GM12878 (cell line): ENCODE measurements around the gene CYBB. TPM values are rescaled to one million over a fixed set of nuclear protein-coding genes. Genes with fewer than 3 reads are reported as not detected.

Experiments used
- ATAC-seq: fragments of 200-7000 bp; cut with Tn5 transposase; 3 replicates; pipeline ENCODE4 v1.9.1; 2020; ENCODE audit warnings: mild to moderate bottlenecking, moderate library complexity
- BruUV-seq: library from RNA; stranded (reverse); fragments of 400-500 nt; replicated peaks from 2 replicates; lab custom pipeline; 2021; lab: Mats Ljungman, UMichigan
- CTCF ChIA-PET: fragments of 300-600 bp; sonication (Branson Sonifier 250); formaldehyde crosslinking; extraction: SDS; loops from one replicate; lab custom pipeline; 2021; ENCODE audit warnings: inconsistent platforms; lab: Yijun Ruan, JAX
- POLR2A ChIA-PET: fragments of 350-600 bp; formaldehyde crosslinking; extraction: SDS; loops from one replicate; lab custom pipeline; 2021; ENCODE audit warnings: inconsistent platforms; lab: Charles Lee
- RAD21 ChIA-PET: fragments of 300-600 bp; sonication (Branson Sonifier 250); formaldehyde crosslinking; loops from one replicate; lab custom pipeline; 2023; ENCODE audit warnings: antibody characterized with exemption; ENCODE audit not compliant: unreplicated experiment; lab: Charles Lee
- SMC1A ChIA-PET: fragments of 300-600 bp; sonication (Branson Sonifier 250); formaldehyde crosslinking; loops from one replicate; lab custom pipeline; 2023; ENCODE audit not compliant: unreplicated experiment, uncharacterized antibody; lab: Charles Lee
- DNase-seq: peaks from one replicate; pipeline ENCODE4 v3.0.0-alpha.2; 2011; ENCODE audit warnings: low read depth, low spot score
- FAIRE-seq: peaks from 3 replicates; lab custom pipeline; 2011; peaks lifted over from hg19 to GRCh38; lab: Jason Lieb, UNC
- H2AFZ ChIP-seq: 2 replicates; pipeline ENCODE4 v1.6.0; 2011; ENCODE audit warnings: low read depth, low read length, control low read depth; ENCODE audit not compliant: control insufficient read depth
- H3K27ac ChIP-seq: 2 replicates; pipeline ENCODE4 v1.5.1; 2011; ENCODE audit warnings: control low read depth; ENCODE audit not compliant: control insufficient read depth, insufficient read depth
- H3K27me3 ChIP-seq, 2 experiments: replicated peaks in 1 of 2; 2 replicates each; pipeline versions ENCODE4 v1.6.0 to v1.6.1; 2011; ENCODE audit warnings: low read length in 1 of 2; ENCODE audit not compliant: control insufficient read depth in 2 of 2, insufficient read depth in 2 of 2
- H3K36me3 ChIP-seq, 2 experiments: 2 replicates each; pipeline ENCODE4 v1.5.1; 2011; ENCODE audit warnings: low read length in 1 of 2; ENCODE audit not compliant: control insufficient read depth in 2 of 2, insufficient read depth in 2 of 2
- H3K4me1 ChIP-seq: 2 replicates; pipeline ENCODE4 v1.6.1; 2011; ENCODE audit warnings: mild to moderate bottlenecking, low read length, moderate library complexity, mixed read lengths; ENCODE audit not compliant: control insufficient read depth, insufficient read depth
- H3K4me2 ChIP-seq: 2 replicates; pipeline ENCODE4 v1.6.0; 2011; ENCODE audit warnings: control low read depth; ENCODE audit not compliant: control insufficient read depth, insufficient read depth
- H3K4me3 ChIP-seq: fragments of 200-600 bp; sonication (generic); 2 replicates; pipeline ENCODE4 v1.5.1; 2016
- H3K79me2 ChIP-seq: 2 replicates; pipeline ENCODE4 v1.6.0; 2011; ENCODE audit warnings: low read length; ENCODE audit not compliant: control insufficient read depth, insufficient read depth
- H3K9ac ChIP-seq: 2 replicates; pipeline ENCODE4 v1.8.0; 2011; ENCODE audit warnings: low read length, control low read depth, mixed read lengths; ENCODE audit not compliant: control insufficient read depth, insufficient read depth
- H3K9me3 ChIP-seq: replicated peaks from 3 replicates; pipeline ENCODE4 v1.5.1; 2011; ENCODE audit warnings: mild to moderate bottlenecking, low read length; ENCODE audit not compliant: control insufficient read depth, insufficient read depth
- H4K20me1 ChIP-seq: 2 replicates; pipeline ENCODE4 v1.6.0; 2011; ENCODE audit not compliant: control insufficient read depth, insufficient read depth
- BACH1 ChIP-seq: fragments of 450-650 bp; IDR thresholded peaks from 2 replicates; pipeline ENCODE4 v1.6.1; 2017; ENCODE audit warnings: mild to moderate bottlenecking, borderline replicate concordance
- CBFB ChIP-seq: IDR thresholded peaks from 2 replicates; pipeline ENCODE4 v1.6.1; 2016; ENCODE audit warnings: antibody characterized with exemption, low read depth
- FOS ChIP-seq: IDR thresholded peaks from 3 replicates; pipeline ENCODE4 v1.6.1; 2011; ENCODE audit warnings: borderline replicate concordance; ENCODE audit not compliant: insufficient read length; ENCODE audit errors: extremely low read depth
- GABPA ChIP-seq: IDR thresholded peaks from 2 replicates; pipeline ENCODE4 v1.6.1; 2014; ENCODE audit warnings: antibody characterized with exemption, low read depth, mild to moderate bottlenecking, inconsistent platforms
- IKZF1 ChIP-seq: fragments of 450-650 bp; conservative IDR thresholded peaks from 2 replicates; pipeline ENCODE4 v1.6.1; 2017; ENCODE audit warnings: antibody characterized with exemption, mild to moderate bottlenecking
- IKZF2 ChIP-seq, 2 experiments: fragments of 450-650 bp; IDR thresholded peaks; 2 replicates each; pipeline ENCODE4 v1.6.1; 2017; ENCODE audit warnings: mild to moderate bottlenecking in 2 of 2, moderate library complexity in 2 of 2
- MYB ChIP-seq: fragments of 150-350 bp; IDR thresholded peaks from 2 replicates; pipeline ENCODE4 v1.6.1; 2014; ENCODE audit warnings: mild to moderate bottlenecking, low read depth, low read length, borderline replicate concordance
- RELA ChIP-seq: fragments of 450-650 bp; IDR thresholded peaks from 2 replicates; pipeline ENCODE4 v1.8.0; 2014; ENCODE audit warnings: borderline replicate concordance; ENCODE audit not compliant: partially characterized antibody
- STAT3 ChIP-seq: IDR thresholded peaks from 2 replicates; pipeline ENCODE4 v1.6.1; 2011; ENCODE audit warnings: low read depth, low read length, improper control_type of control experiment
- TARDBP ChIP-seq: IDR thresholded peaks from 2 replicates; pipeline ENCODE4 v1.6.1; 2016; ENCODE audit warnings: borderline replicate concordance
- YBX1 ChIP-seq: fragments of 450-650 bp; IDR thresholded peaks from 2 replicates; pipeline ENCODE4 v1.6.1; 2016; ENCODE audit warnings: antibody characterized with exemption
- ZBED1 ChIP-seq: IDR thresholded peaks from 2 replicates; pipeline ENCODE4 v1.6.1; 2016; ENCODE audit warnings: borderline replicate concordance
- ZNF274 ChIP-seq: IDR thresholded peaks from one replicate; pipeline ENCODE4 v1.8.0; 2011; ENCODE audit not compliant: insufficient read length, insufficient read depth
- WGBS: methylation state at CpG from one replicate; pipeline ENCODE4 v1.1.6; 2016; ENCODE audit warnings: low lambda C conversion rate; ENCODE audit not compliant: insufficient replicate concordance, insufficient coverage; ENCODE audit errors: missing lambda C conversion rate; 5-methylcytosine and 5-hydroxymethylcytosine counted together
- in situ Hi-C: fragments of 300-500 bp; cut with MboI; formaldehyde crosslinking; loops from 9 replicates; pipeline ENCODE4 v1.14.3; 2018; ENCODE audit warnings: mixed read lengths
- intact Hi-C: fragments of 100-400 bp; cut with micrococcal nuclease; formaldehyde crosslinking; loops from one replicate; pipeline ENCODE4 v1.14.2; 2022; ENCODE audit not compliant: unreplicated experiment
- polyA plus RNA-seq, 11 experiments: library from polyadenylated mRNA; depleted of rRNA in 4 of 11; unstranded in 6 of 11; stranded (reverse) in 5 of 11; fragments of >200 nt; fragmentation: Nextera tagmentation in 4 of 11; fragmentation: Illumina TruSeq in 1 of 11; extraction: Ambion mirVana in 4 of 11; extraction: Trizol in 1 of 11; gene quantifications; 1 replicate in 1 of 11; 2 replicates in 10 of 11; pipeline versions ENCODE4 v1.2.1 to v1.2.3, GENCODE V29; 2011 to 2016; ENCODE audit warnings: inconsistent platforms in 2 of 11, missing spikeins in 2 of 11, low read depth in 1 of 11
- total RNA-seq, 4 experiments: library from RNA; depleted of rRNA in 3 of 4; stranded (reverse); fragments of >200 nt in 3 of 4; fragmentation: Illumina TruSeq in 1 of 4; extraction: Trizol in 1 of 4; gene quantifications; 2 replicates each; pipeline versions ENCODE4 v1.2.1 to v1.2.3, GENCODE V29; 2013 to 2021
- TF ChIP-seq, protein P1 (sequence below): fragments of 450-650 bp; conservative IDR thresholded peaks from 2 replicates; pipeline ENCODE4 v1.6.1; 2017; ENCODE audit warnings: mild to moderate bottlenecking, moderate library complexity
- TF ChIP-seq, protein P2 (sequence below): IDR thresholded peaks from 2 replicates; pipeline ENCODE4 v1.6.1; 2012; ENCODE audit warnings: mild to moderate bottlenecking, low read depth, low read length
- TF ChIP-seq, protein P3 (sequence below), 3 experiments: IDR thresholded peaks in 2 of 3; conservative IDR thresholded peaks in 1 of 3; 2 replicates each; pipeline ENCODE4 v1.5.1; 2011; ENCODE audit warnings: low read depth in 3 of 3, low read length in 3 of 3, mild to moderate bottlenecking in 3 of 3, control low read depth in 2 of 3, moderate library complexity in 2 of 3, inconsistent platforms in 1 of 3, mixed read lengths in 1 of 3; ENCODE audit not compliant: control insufficient read depth in 2 of 3, insufficient read depth in 1 of 3; ENCODE audit errors: extremely low read depth in 1 of 3
- TF ChIP-seq, protein P4 (sequence below): IDR thresholded peaks from 2 replicates; pipeline ENCODE4 v1.6.1; 2012; ENCODE audit warnings: low read depth, low read length, improper control_type of control experiment

The CYBB gene
- total and polyA plus RNA-seq, 10 of the 15 experiments (the other 5 are each of a cell fraction or from before 2014, with no cell fraction given): 6.2 to 73.9 (median 24.8) TPM

DNA sequence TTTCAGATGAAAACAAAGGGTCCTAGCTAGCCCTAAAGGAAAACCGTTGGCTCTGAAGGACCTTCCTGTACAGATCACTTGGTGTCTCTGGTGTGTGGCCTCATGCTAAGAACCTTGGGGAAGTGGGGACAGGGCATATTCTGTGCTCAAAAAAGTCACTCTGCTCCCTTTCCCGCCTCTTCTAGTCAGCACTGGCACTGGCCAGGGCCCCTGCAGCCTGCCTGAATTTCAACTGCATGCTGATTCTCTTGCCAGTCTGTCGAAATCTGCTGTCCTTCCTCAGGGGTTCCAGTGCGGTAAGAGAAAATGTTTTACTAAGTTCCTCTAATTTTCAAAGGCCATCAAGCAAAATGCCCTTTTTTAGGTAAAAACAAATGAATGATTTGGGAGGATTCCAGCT, 3.4 kb downstream of the CYBB start:
- H3K4me3 ChIP-seq: peak overlapping the region; percentile 17; the same call in 1 of the 2 replicates
- WGBS: 0% methylated on average over 4 of the region's 4 CpGs
- no peaks in the 10 kb centered on the region; the same call in 1 of the 2 replicates for H3K4me1 ChIP-seq
- FAIRE-seq (no peak), ATAC-seq (peak; percentile 10), DNase-seq (no peak)
- ChIA-PET CTCF (interaction anchor here (8.4 to 9.6 kb wide), 2 partner anchors 38 to 41 kb away, joined by 68 to 73 read pairs; no protein-coding TSS in a partner anchor), POLR2A (no interaction called here), SMC1A (interaction anchor here (1.2 to 15.2 kb wide), 8 partner anchors 20 to 43 kb away, joined by 3 to 157 read pairs (median 40); no protein-coding TSS in a partner anchor), RAD21 (interaction anchor here (0.8 to 14.7 kb wide), 8 partner anchors 20 to 60 kb away, joined by 3 to 183 read pairs (median 8); no protein-coding TSS in a partner anchor)
- H3K79me2 ChIP-seq: peaks cover 40% of the 10 kb centered on the region
- H3K27me3 ChIP-seq: no peaks in the 10 kb centered on the region
- H4K20me1 ChIP-seq: no peaks in the 10 kb centered on the region
- peak overlapping the region; percentile 49 for H3K9ac ChIP-seq
- peak overlapping the region; percentile 7; the same call in 1 of the 2 replicates for H3K4me2 ChIP-seq
- no peaks in the 10 kb centered on the region for H3K36me3 ChIP-seq
- H3K27ac ChIP-seq: peak overlapping the region; percentile 71
- TF ChIP-seq, protein P1, sequence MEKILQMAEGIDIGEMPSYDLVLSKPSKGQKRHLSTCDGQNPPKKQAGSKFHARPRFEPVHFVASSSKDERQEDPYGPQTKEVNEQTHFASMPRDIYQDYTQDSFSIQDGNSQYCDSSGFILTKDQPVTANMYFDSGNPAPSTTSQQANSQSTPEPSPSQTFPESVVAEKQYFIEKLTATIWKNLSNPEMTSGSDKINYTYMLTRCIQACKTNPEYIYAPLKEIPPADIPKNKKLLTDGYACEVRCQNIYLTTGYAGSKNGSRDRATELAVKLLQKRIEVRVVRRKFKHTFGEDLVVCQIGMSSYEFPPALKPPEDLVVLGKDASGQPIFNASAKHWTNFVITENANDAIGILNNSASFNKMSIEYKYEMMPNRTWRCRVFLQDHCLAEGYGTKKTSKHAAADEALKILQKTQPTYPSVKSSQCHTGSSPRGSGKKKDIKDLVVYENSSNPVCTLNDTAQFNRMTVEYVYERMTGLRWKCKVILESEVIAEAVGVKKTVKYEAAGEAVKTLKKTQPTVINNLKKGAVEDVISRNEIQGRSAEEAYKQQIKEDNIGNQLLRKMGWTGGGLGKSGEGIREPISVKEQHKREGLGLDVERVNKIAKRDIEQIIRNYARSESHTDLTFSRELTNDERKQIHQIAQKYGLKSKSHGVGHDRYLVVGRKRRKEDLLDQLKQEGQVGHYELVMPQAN: no peak
- TF ChIP-seq TARDBP (no peak), YBX1 (no peak), ZNF274 (no peak), MYB (no peak), IKZF2 (IDR thresholded peaks at IDR 0.05) (no peak), RELA (no peak), FOS (no peak), CBFB (no peak), IKZF1 (no peak), GABPA (no peak), BACH1 (no peak), ZBED1 (no peak), STAT3 (no peak)
- TF ChIP-seq, protein P2, sequence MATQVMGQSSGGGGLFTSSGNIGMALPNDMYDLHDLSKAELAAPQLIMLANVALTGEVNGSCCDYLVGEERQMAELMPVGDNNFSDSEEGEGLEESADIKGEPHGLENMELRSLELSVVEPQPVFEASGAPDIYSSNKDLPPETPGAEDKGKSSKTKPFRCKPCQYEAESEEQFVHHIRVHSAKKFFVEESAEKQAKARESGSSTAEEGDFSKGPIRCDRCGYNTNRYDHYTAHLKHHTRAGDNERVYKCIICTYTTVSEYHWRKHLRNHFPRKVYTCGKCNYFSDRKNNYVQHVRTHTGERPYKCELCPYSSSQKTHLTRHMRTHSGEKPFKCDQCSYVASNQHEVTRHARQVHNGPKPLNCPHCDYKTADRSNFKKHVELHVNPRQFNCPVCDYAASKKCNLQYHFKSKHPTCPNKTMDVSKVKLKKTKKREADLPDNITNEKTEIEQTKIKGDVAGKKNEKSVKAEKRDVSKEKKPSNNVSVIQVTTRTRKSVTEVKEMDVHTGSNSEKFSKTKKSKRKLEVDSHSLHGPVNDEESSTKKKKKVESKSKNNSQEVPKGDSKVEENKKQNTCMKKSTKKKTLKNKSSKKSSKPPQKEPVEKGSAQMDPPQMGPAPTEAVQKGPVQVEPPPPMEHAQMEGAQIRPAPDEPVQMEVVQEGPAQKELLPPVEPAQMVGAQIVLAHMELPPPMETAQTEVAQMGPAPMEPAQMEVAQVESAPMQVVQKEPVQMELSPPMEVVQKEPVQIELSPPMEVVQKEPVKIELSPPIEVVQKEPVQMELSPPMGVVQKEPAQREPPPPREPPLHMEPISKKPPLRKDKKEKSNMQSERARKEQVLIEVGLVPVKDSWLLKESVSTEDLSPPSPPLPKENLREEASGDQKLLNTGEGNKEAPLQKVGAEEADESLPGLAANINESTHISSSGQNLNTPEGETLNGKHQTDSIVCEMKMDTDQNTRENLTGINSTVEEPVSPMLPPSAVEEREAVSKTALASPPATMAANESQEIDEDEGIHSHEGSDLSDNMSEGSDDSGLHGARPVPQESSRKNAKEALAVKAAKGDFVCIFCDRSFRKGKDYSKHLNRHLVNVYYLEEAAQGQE: no peak
- TF ChIP-seq, protein P3, sequence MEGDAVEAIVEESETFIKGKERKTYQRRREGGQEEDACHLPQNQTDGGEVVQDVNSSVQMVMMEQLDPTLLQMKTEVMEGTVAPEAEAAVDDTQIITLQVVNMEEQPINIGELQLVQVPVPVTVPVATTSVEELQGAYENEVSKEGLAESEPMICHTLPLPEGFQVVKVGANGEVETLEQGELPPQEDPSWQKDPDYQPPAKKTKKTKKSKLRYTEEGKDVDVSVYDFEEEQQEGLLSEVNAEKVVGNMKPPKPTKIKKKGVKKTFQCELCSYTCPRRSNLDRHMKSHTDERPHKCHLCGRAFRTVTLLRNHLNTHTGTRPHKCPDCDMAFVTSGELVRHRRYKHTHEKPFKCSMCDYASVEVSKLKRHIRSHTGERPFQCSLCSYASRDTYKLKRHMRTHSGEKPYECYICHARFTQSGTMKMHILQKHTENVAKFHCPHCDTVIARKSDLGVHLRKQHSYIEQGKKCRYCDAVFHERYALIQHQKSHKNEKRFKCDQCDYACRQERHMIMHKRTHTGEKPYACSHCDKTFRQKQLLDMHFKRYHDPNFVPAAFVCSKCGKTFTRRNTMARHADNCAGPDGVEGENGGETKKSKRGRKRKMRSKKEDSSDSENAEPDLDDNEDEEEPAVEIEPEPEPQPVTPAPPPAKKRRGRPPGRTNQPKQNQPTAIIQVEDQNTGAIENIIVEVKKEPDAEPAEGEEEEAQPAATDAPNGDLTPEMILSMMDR (IDR thresholded peaks at IDR 0.05 in 2 of 3, conservative IDR thresholded peaks at IDR 0.05 in 1 of 3; ENCODE audit: control insufficient read depth in 2 of 3, extremely low read depth in 1 of 3, insufficient read depth in 1 of 3, low read depth in 3 of 3, low read length in 3 of 3): no peak
- TF ChIP-seq, protein P4, sequence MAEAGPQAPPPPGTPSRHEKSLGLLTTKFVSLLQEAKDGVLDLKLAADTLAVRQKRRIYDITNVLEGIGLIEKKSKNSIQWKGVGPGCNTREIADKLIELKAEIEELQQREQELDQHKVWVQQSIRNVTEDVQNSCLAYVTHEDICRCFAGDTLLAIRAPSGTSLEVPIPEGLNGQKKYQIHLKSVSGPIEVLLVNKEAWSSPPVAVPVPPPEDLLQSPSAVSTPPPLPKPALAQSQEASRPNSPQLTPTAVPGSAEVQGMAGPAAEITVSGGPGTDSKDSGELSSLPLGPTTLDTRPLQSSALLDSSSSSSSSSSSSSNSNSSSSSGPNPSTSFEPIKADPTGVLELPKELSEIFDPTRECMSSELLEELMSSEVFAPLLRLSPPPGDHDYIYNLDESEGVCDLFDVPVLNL: no peak
- intact Hi-C loops (loop anchor here (5.0 to 10.0 kb wide), 2 partner anchors 34 to 491 kb away; no protein-coding TSS in a partner anchor), in situ Hi-C loops (no loop called here)
- no TSS peak for BruUV-seq
- H2AFZ ChIP-seq: no peak overlapping the region
- H3K9me3 ChIP-seq: no peaks in the 10 kb centered on the region
